ENCODE data around the gene FARP1.

The FARP1 gene

GRCh38 chr13:98456413-98456845 is 313.5 kb downstream of the FARP1 start:
- POLR2A ChIA-PET, result no interaction called here
- Histone ChIP-seq H3K36me3 (ENCODE audit: control insufficient read depth in 2 of 2, insufficient read depth in 1 of 2, low read length in 2 of 2) (peaks cover 0 to 85% of the 10 kb centered on the region in 2 experiments; a peak in 2 of 3 replicates), H3K9me3 (ENCODE audit: control insufficient read depth, insufficient read depth, low read depth, low read length) (no peaks in the 10 kb centered on the region), H3K4me1 (ENCODE audit: control insufficient read depth, insufficient read depth, low read length) (no peaks in the 10 kb centered on the region), H3K27ac (ENCODE audit: extremely low read depth, low read depth, low read length) (no peak overlapping the region), H3K4me3 (ENCODE audit: low read depth, low read length) (no peak overlapping the region)
- CTCF ChIA-PET, result interaction anchor here (0.7 to 1.5 kb wide), 2 partner anchors 11 to 197 kb away, joined by 4 read pairs; no protein-coding TSS in a partner anchor
- TF ChIP-seq SCRT1 (tag by site-specific recombination; IDR thresholded peaks at IDR 0.05; ENCODE audit: borderline replicate concordance), result peak; percentile 92
- TF ChIP-seq ZNF391 (tag by site-specific recombination; IDR thresholded peaks at IDR 0.05; ENCODE audit: borderline replicate concordance, low read depth), result no peak
- no peak for TF ChIP-seq GLIS1 (tag by site-specific recombination; IDR thresholded peaks at IDR 0.05)
- TF ChIP-seq SCRT2 (tag by site-specific recombination; IDR thresholded peaks at IDR 0.05), result peak; percentile 95
- TF ChIP-seq ZNF148 (tag by site-specific recombination; IDR thresholded peaks at IDR 0.05; ENCODE audit: borderline replicate concordance), result no peak
- no peak for TF ChIP-seq ZNF768 (tag by site-specific recombination; IDR thresholded peaks at IDR 0.05)

GRCh38 chr13:98457053-98457452 is 314.2 kb downstream of the FARP1 start:
- POLR2A ChIA-PET, result interaction anchor here (0.6 kb wide), 1 partner anchor 109 kb away, joined by 5 read pairs; no protein-coding TSS in a partner anchor
- Histone ChIP-seq H3K27ac (ENCODE audit: extremely low read depth, low read depth, low read length) (no peak overlapping the region), H3K36me3 (ENCODE audit: control insufficient read depth in 2 of 2, insufficient read depth in 1 of 2, low read length in 2 of 2) (peaks cover 0 to 82% of the 10 kb centered on the region in 2 experiments; a peak in 2 of 3 replicates)

GRCh38 chr13:98458431-98458830 is 315.5 kb downstream of the FARP1 start:
- Histone ChIP-seq H3K36me3 (ENCODE audit: control insufficient read depth in 2 of 2, insufficient read depth in 1 of 2, low read length in 2 of 2) (peaks cover 0 to 80% of the 10 kb centered on the region in 2 experiments; a peak in 2 of 3 replicates), H3K4me3 (ENCODE audit: low read depth, low read length) (no peak overlapping the region), H3K27ac (ENCODE audit: extremely low read depth, low read depth, low read length) (no peak overlapping the region), H3K4me1 (ENCODE audit: control insufficient read depth, insufficient read depth, low read length) (no peaks in the 10 kb centered on the region), H3K9me3 (ENCODE audit: control insufficient read depth, insufficient read depth, low read depth, low read length) (no peaks in the 10 kb centered on the region)
- ChIA-PET POLR2A (no interaction called here), CTCF (interaction anchor here (1.4 to 1.8 kb wide), 2 partner anchors 8 to 13 kb away, joined by 7 to 8 read pairs; no protein-coding TSS in a partner anchor)
- TF ChIP-seq ZNF777 (tag by site-specific recombination; IDR thresholded peaks at IDR 0.05; ENCODE audit: borderline replicate concordance) (no peak), ZFHX2 (tag by site-specific recombination; conservative IDR thresholded peaks at IDR 0.05) (no peak), ZNF677 (tag by site-specific recombination; IDR thresholded peaks at IDR 0.05) (no peak), ZNF621 (tag by site-specific recombination; IDR thresholded peaks at IDR 0.05) (no peak)

More at GRCh38 chr13:98457053-98457452, 314.2 kb downstream of the FARP1 start:
- H3K4me1 ChIP-seq (ENCODE audit: control insufficient read depth, insufficient read depth, low read length), result no peaks in the 10 kb centered on the region
- TF ChIP-seq ZNF488 (tag by site-specific recombination; IDR thresholded peaks at IDR 0.05) (no peak), ZNF580 (tag by site-specific recombination; IDR thresholded peaks at IDR 0.05) (no peak), MEIS1 (CRISPR knock-in tag; IDR thresholded peaks at IDR 0.05; ENCODE audit: borderline replicate concordance) (no peak), ZNF155 (tag by site-specific recombination; IDR thresholded peaks at IDR 0.05) (no peak), KLF1 (tag by site-specific recombination; IDR thresholded peaks at IDR 0.05) (no peak)
- no peak overlapping the region for H3K4me3 ChIP-seq (ENCODE audit: low read depth, low read length)
- no peaks in the 10 kb centered on the region for H3K9me3 ChIP-seq (ENCODE audit: control insufficient read depth, insufficient read depth, low read depth, low read length)
- CTCF ChIA-PET, result interaction anchor here (0.7 to 1.8 kb wide), 5 partner anchors 9 to 561 kb away, joined by 3 to 8 read pairs (median 4); no protein-coding TSS in a partner anchor
